ENCODE data around the gene SIAH3. TPM values are rescaled to one million over a fixed set of nuclear protein-coding genes. Genes with fewer than 3 reads are reported as not detected.

Gene SIAH3
- total RNA-seq: not detected
- long read RNA-seq: 0 reads

GRCh38 chr13:45851171-45851921, at the start of gene SIAH3:
Gene SIAH3 (minus strand): TSS chr13:45851753. CDS start chr13:45851629, 124 bp downstream.
- H3K27ac ChIP-seq: no peak within 1 kb of the TSS
- H3K4me3 ChIP-seq: no peak within 1 kb of the TSS
- WGBS (ENCODE audit: insufficient coverage, low coverage, low lambda C conversion rate, missing lambda C conversion rate): 6% methylated on average over 30 of the region's 35 CpGs
- peaks cover 0 to 6% (median under 1%) of the 10 kb centered on the region in 4 donors for H3K4me1 ChIP-seq
- no peaks in the 10 kb centered on the region for H3K36me3 ChIP-seq
- intact Hi-C loops (cut with DNase I): no loop called here
- TF ChIP-seq POLR2A (IDR thresholded peaks at IDR 0.05) (no peak), CTCF (IDR thresholded peaks at IDR 0.05) (no peak)
- ATAC-seq (peak in 3 of 4 donors; percentile 8 to 28 (median 12)), DNase-seq (no peak)
- no peaks in the 10 kb centered on the region for H3K9me3 ChIP-seq
- H3K27me3 ChIP-seq: peaks cover 5 to 9% of the 10 kb centered on the region in 2 donors

DNA sequence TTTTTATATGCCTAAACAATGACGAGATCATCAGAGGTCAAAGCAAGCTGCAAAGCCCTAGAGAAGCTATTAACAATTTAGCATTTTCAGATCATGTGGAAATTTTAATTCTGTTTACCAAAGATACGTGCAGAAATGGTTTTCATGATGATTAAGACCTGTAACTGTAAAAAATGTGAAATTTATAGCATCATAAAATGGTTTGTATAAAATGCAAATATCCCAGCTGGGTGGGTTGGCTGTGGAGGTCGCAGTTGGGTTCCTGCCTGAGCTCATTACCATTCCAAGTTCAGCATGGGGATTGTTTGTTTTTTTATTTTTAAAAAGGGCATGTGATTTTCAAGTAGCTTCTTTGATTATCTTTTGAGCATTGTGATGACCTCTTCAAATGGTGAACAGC, 47.9 kb upstream of the SIAH3 start:
- 45% methylated on average over 3 of the region's 3 CpGs for WGBS (ENCODE audit: insufficient coverage, low coverage, low lambda C conversion rate, missing lambda C conversion rate)
- Histone ChIP-seq H3K27me3 (no peaks in the 10 kb centered on the region), H3K4me3 (no peak overlapping the region), H3K27ac (no peak overlapping the region), H3K4me1 (no peaks in the 10 kb centered on the region), H3K36me3 (no peaks in the 10 kb centered on the region), H3K9me3 (no peaks in the 10 kb centered on the region)
- DNase-seq (no peak), ATAC-seq (no peak)
- TF ChIP-seq CTCF (IDR thresholded peaks at IDR 0.05) (no peak), POLR2A (IDR thresholded peaks at IDR 0.05) (no peak)
- intact Hi-C loops (cut with DNase I): no loop called here

GRCh38 chr13:45897562-45897961, 46.0 kb upstream of the SIAH3 start:
- Histone ChIP-seq H3K4me3 (no peak overlapping the region), H3K4me1 (no peaks in the 10 kb centered on the region), H3K27ac (no peak overlapping the region), H3K36me3 (no peaks in the 10 kb centered on the region), H3K9me3 (no peaks in the 10 kb centered on the region), H3K27me3 (no peaks in the 10 kb centered on the region)
- ATAC-seq (no peak), DNase-seq (no peak)
- TF ChIP-seq POLR2A (IDR thresholded peaks at IDR 0.05): no peak
- no peak for TF ChIP-seq CTCF (IDR thresholded peaks at IDR 0.05)
- 75% methylated on average over 2 of the region's 2 CpGs for WGBS (ENCODE audit: insufficient coverage, low coverage, low lambda C conversion rate, missing lambda C conversion rate)
- intact Hi-C loops (cut with DNase I): no loop called here

DNA sequence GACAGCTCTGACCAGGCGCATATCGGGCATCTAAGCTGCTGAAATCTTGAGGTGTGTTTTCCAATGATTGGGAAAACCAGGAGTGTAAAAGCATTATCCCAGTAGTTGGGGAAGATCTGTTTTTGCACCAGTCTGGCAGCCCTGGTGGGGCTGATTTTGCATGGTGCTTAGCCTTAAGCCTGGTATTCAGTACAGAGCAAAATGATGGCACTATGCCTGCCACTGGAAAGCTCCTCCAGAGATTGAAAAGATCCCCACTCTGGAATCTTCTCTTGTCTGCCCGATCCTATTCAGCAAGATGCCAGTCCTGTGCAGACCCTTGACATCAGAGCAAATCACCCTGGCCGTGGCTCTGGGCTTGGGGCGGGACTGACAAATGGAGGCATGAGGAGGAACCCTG, 44.7 kb upstream of the SIAH3 start:
- Histone ChIP-seq H3K36me3 (no peaks in the 10 kb centered on the region), H3K27me3 (no peaks in the 10 kb centered on the region), H3K4me1 (no peaks in the 10 kb centered on the region), H3K27ac (no peak overlapping the region), H3K9me3 (no peaks in the 10 kb centered on the region), H3K4me3 (no peak overlapping the region)
- DNase-seq (no peak), ATAC-seq (no peak)
- intact Hi-C loops (cut with DNase I): no loop called here
- no peak for TF ChIP-seq POLR2A (IDR thresholded peaks at IDR 0.05)
- TF ChIP-seq CTCF (IDR thresholded peaks at IDR 0.05): no peak
- 79% methylated on average over 5 of the region's 5 CpGs for WGBS (ENCODE audit: insufficient coverage, low coverage, low lambda C conversion rate, missing lambda C conversion rate)

All from right lobe of liver (tissue), 6 donors.